ENCODE measurements around the gene ZNF264.

DNA sequence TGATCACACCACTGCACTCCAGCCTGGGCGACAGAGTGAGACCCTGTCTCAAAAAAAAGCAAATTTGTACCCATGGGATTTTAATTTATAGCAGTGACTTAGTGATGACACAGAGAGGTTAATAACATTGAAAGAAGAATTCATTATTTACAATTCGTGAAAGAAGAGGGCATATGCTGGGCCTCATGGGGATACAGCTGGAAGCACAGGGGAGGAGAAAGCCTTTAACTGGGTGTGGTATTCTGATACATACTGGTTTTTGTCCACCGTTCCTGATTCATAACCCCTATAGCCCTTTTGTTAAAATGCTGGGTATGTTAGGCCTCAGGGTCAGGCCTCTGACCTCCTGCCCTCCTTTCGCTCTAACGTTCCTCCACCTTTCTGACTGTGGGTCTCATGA lies 10.9 kb downstream of the ZNF264 start:
- no peak for TF ChIP-seq EZH2 (IDR thresholded peaks at IDR 0.05; ENCODE audit: low read depth, low read length, severe bottlenecking)
- TF ChIP-seq POLR2A (IDR thresholded peaks at IDR 0.05; ENCODE audit: control extremely low read depth in 1 of 2, low read depth in 2 of 2, low read length in 2 of 2), result no peak
- TF ChIP-seq, protein P1, sequence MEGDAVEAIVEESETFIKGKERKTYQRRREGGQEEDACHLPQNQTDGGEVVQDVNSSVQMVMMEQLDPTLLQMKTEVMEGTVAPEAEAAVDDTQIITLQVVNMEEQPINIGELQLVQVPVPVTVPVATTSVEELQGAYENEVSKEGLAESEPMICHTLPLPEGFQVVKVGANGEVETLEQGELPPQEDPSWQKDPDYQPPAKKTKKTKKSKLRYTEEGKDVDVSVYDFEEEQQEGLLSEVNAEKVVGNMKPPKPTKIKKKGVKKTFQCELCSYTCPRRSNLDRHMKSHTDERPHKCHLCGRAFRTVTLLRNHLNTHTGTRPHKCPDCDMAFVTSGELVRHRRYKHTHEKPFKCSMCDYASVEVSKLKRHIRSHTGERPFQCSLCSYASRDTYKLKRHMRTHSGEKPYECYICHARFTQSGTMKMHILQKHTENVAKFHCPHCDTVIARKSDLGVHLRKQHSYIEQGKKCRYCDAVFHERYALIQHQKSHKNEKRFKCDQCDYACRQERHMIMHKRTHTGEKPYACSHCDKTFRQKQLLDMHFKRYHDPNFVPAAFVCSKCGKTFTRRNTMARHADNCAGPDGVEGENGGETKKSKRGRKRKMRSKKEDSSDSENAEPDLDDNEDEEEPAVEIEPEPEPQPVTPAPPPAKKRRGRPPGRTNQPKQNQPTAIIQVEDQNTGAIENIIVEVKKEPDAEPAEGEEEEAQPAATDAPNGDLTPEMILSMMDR (IDR thresholded peaks at IDR 0.05; ENCODE audit: control extremely low read depth in 1 of 3, insufficient read depth in 1 of 3, low read depth in 1 of 3, low read length in 3 of 3), result no peak
- TF ChIP-seq, protein P2, sequence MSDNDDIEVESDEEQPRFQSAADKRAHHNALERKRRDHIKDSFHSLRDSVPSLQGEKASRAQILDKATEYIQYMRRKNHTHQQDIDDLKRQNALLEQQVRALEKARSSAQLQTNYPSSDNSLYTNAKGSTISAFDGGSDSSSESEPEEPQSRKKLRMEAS (IDR thresholded peaks at IDR 0.05), result no peak
- no peak for TF ChIP-seq CBX5 (IDR thresholded peaks at IDR 0.05; ENCODE audit: low read depth, low read length)
- no peak for TF ChIP-seq RXRA (IDR thresholded peaks at IDR 0.05; ENCODE audit: insufficient read depth, low read depth, low read length)
- no peak for TF ChIP-seq SAP30 (IDR thresholded peaks at IDR 0.05; ENCODE audit: insufficient read depth, insufficient replicate concordance, low read length)
- no peak for TF ChIP-seq CHD1 (IDR thresholded peaks at IDR 0.05; ENCODE audit: low read depth, low read length)
- TF ChIP-seq RNF2 (IDR thresholded peaks at IDR 0.05; ENCODE audit: borderline replicate concordance, low read depth, low read length, missing control alignments, poor library complexity, severe bottlenecking), result no peak
- TF ChIP-seq HDAC6 (IDR thresholded peaks at IDR 0.05; ENCODE audit: low read depth, low read length), result no peak

Data from H1 (cell line).